Measurements from ENCODE around the gene BGN.

The BGN gene

DNA sequence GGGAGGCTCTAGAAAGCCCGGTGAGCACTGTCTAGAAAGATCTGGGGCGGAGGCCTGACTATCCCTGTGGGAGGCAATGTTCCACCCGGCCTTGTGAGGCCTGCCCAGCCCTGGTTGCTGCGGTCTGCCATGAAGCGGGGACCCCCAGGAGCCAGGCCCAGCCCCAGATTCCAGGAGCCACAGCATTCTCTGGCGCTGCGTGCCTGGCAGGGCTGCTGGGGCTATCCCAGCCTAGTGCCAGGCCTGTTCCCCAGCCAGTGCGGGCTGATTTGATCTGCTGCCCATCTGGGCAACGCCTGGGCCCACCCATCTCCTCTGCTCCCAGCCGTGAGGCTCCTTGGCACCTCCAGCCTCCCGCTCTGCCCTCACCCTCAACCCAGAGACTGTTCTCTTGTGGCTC is 42.3 kb downstream of the BGN start:
- no peak overlapping the region for H3K4me3 ChIP-seq (ENCODE audit: low read depth, low read length)
- TF ChIP-seq, protein P1, sequence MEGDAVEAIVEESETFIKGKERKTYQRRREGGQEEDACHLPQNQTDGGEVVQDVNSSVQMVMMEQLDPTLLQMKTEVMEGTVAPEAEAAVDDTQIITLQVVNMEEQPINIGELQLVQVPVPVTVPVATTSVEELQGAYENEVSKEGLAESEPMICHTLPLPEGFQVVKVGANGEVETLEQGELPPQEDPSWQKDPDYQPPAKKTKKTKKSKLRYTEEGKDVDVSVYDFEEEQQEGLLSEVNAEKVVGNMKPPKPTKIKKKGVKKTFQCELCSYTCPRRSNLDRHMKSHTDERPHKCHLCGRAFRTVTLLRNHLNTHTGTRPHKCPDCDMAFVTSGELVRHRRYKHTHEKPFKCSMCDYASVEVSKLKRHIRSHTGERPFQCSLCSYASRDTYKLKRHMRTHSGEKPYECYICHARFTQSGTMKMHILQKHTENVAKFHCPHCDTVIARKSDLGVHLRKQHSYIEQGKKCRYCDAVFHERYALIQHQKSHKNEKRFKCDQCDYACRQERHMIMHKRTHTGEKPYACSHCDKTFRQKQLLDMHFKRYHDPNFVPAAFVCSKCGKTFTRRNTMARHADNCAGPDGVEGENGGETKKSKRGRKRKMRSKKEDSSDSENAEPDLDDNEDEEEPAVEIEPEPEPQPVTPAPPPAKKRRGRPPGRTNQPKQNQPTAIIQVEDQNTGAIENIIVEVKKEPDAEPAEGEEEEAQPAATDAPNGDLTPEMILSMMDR (IDR thresholded peaks at IDR 0.05; ENCODE audit: low read depth, low read length, missing control alignments) = no peak
- no peak for DNase-seq (ENCODE audit: low read depth)

DNA sequence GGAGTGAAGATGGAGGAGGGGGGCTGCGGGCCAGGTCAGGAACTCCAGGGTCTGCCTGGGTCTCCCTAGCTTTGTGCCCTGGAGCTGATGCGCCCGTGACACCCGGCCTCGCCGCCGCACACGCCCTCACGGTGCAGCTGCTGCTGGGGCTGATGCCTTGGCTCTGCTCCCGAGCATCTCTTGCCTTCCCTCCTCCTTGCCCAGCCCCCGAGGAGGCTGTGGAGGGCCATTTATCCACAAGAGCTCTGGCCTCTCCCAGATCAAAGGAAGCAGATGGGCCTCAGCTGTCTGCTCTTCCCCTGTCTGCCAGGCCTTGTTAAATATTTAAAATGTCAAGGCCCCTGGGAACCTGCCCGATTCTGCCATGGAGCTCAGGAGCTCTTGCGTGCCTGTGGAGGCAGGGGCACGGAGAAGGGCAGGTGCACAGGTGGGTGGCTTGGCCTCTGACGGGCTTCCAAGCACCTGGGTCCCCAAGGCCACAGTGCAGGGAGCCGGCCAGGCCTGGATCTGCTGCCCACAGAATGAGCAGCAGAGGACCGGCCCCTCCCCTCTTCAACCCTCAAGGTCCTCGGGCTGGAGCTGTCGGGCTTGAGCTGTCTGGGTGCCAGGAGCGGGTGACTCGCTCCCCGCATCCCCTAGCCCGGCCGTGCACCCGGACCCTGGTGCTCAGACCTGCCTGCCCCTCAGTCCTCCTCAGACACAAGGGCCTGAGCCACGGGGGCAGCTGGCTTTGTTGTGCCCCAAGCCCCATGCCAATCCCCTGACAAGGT is 42.9 kb downstream of the BGN start:
- TF ChIP-seq, protein P1 (IDR thresholded peaks at IDR 0.05; ENCODE audit: low read depth, low read length, missing control alignments) = no peak
- H3K4me3 ChIP-seq (ENCODE audit: low read depth, low read length) = no peak overlapping the region
- DNase-seq (ENCODE audit: low read depth) = no peak

DNA sequence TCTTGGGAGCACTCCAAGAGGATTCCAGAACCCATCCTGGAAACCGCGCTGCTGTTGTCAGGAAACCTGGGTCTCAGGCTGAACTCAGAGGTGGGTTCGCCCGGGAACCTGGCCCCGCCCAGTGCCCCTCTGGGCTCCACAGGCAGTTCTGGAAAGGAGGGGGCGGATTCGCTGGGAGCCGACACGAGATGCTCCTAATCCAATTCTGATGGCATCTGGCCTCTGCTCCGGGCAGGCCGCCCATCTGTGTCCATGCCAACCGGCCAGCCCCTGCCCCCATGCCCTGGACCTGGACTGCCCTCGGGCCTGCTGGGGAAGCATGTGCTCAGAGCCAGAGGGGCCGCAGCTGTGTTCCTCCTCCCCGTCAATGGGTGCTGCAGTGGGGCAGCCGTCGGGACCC is 43.6 kb downstream of the BGN start:
- H3K4me3 ChIP-seq (ENCODE audit: low read depth, low read length) = no peak overlapping the region
- DNase-seq (ENCODE audit: low read depth) = no peak

DNA sequence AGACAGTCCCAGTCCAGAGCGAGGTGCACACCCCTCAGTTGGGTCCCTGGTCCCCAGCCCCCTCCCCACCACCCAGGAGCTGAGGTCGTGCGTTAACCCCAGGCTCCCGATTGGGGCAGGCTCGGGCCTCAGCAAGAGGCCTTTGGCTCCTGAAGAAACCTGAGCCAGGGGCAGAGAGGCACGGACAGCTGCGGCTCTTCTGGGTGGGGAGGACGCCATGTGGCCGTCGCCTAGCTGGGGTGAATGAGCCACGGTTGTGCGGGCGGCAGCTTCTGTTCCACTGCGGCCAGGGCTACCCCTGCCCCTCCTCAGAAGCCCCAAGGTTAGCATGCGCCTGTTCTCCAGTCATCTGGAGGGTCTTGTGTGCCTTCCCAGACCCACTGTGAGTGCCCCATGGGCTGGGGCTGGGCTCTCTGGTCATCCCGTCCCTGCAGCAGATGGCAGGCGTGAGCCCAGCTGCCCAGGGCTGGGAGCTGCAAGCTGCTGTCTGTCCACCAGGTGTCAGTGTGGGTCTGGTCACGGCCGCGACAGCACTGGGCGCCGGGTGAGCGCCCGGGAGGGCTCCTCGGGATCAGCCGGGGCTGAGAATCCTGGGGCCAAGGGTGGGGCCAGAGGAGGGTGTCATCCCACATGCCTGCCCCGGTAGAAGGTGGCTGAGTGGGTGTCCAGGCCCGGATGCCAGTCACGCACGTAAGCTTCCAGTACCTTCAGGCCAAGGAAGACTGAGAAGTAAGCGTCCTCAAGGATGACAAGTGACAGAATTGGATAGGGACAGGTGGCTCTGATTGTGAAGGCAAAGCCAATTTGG is 44.6 kb downstream of the BGN start:
- no peak overlapping the region for H3K4me3 ChIP-seq (ENCODE audit: low read depth, low read length)
- TF ChIP-seq, protein P1 (IDR thresholded peaks at IDR 0.05; ENCODE audit: low read depth, low read length, missing control alignments) = peak; percentile 71
- no peak for DNase-seq (ENCODE audit: low read depth)

More for the DNA sequence above, 43.6 kb downstream of the BGN start:
- TF ChIP-seq, protein P1 (IDR thresholded peaks at IDR 0.05; ENCODE audit: low read depth, low read length, missing control alignments) = no peak

DNA sequence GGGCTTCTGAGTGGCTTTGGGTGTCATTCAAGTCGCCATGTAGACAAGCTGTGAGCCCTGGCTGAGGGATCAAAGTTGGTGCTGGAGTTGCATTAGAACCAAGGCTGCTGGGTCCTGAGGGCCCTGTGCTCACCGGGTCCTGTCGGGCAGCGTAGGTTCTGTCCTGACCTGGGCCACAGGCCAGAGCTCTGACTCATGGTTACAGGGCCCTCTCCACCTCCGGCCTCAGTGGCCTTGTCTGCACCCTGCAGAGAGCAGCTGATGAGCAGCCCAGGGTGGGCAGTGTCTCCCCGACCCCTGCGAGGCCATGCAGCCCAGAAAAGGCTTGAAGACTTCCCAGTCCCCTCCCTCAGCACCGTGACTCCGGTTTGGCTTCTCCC is 45.2 kb downstream of the BGN start:
- no peak for DNase-seq (ENCODE audit: low read depth)
- H3K4me3 ChIP-seq (ENCODE audit: low read depth, low read length) = no peak overlapping the region
- TF ChIP-seq, protein P1 (IDR thresholded peaks at IDR 0.05; ENCODE audit: low read depth, low read length, missing control alignments) = no peak

DNA sequence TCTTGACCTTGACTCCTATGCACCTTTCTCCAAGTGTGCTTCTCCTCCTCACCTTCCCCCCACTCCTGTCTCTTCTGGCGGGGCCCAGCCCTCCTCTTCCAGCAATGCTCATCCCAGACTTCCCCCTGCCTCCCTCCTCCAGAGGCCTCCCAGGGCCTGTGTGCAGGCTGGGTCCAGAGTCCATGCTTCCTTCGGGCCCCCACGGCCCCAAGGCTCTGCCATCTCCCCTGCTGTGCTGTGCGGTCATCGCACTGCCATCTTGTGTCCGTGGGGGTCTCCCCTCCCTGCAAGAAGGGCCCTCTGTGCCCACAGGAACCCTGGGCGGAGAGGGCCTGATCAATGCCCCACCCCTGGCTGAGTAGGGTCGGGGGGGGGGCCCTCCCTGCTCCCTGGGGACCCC is 49.9 kb downstream of the BGN start:
- DNase-seq (ENCODE audit: low read depth) = no peak
- TF ChIP-seq, protein P1 (IDR thresholded peaks at IDR 0.05; ENCODE audit: low read depth, low read length, missing control alignments) = no peak
- H3K4me3 ChIP-seq (ENCODE audit: low read depth, low read length) = no peak overlapping the region
